Left colon (tissue), 2 donors: ENCODE measurements around the gene MED16. TPM values are rescaled to one million over a fixed set of nuclear protein-coding genes. Genes with fewer than 3 reads are reported as not detected.
A peak's percentile ranks its signal among the peaks of the same experiment; 100 is the strongest.
"Not testable (repeated sequence)": the region's sequence is repeated elsewhere in the genome, so short reads cannot be mapped to it uniquely, and the experiment has no call there.

Source experiments
- ATAC-seq: fragments of 200-7000 bp; cut with Tn5 transposase; one replicate; pipeline ENCODE4 v1.9.1; 2020; ENCODE audit warnings: mild to moderate bottlenecking, moderate library complexity
- DNase-seq, 2 donors: peaks; one replicate each; pipeline ENCODE4 v3.0.0-alpha.2; 2020
- intact Hi-C, 2 donors: fragments of 100-400 bp; cut with DNase I in 1 of 2; cut with micrococcal nuclease in 1 of 2; formaldehyde crosslinking; loops; one replicate each; pipeline versions ENCODE4 v1.11.2 to v1.14.0; 2022; cut with DNase I, micrococcal nuclease
- total RNA-seq, 2 donors: library from RNA; stranded (reverse); fragmentation: NEBNext Ultra II Directional; extraction: Animal tissue kit (Norgen Biotek cat#: 25700); gene quantifications; one replicate each; pipeline ENCODE4 v1.2.1, GENCODE V29; 2021
- donor health status: DM: no; HTN: no; CAD: no.
- donor health status: DM: yes; HTN: yes; CAD: no.

MED16 gene
- total RNA-seq, 2 donors from 2014 or later = 63.1 to 70.6 TPM

DNA sequence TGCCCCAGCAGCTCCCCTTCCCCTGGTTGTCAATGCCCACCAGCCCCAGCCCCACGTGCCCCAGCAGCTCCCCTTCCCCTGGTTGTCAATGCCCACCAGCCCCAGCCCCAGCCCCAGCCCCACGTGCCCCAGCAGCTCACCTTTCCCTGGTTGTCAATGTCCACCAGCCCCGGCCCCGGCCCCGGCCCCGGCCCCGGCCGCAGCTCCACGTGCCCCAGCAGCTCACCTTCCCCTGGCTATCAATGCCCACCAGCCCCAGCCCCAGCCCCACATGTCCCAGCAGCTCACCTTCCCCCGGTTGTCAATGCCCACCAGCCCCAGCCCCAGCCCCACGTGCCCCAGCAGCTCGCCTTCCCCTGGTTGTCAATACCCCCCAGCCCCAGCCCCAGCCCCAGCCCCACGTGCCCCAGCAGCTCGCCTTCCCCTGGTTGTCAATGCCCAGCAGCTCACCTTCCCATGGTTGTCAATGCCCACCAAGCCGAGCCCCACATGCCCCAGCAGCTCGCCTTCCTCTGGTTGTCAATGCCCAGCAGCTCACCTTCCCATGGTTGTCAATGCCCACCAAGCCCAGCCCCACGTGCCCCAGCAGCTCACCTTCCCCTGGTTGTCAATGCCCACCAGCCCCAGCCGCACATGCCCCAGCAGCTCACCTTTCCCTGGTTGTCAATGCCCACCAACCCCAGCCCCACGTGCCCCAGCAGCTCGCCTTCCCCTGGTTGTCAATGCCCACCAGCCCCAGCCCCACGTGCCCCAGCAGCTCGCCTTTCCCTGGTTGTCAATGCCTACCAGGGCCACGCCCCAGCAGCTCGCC lies 14.0 kb downstream of the MED16 start:
- ATAC-seq, intact Hi-C loops, DNase-seq: not testable (repeated sequence)

DNA sequence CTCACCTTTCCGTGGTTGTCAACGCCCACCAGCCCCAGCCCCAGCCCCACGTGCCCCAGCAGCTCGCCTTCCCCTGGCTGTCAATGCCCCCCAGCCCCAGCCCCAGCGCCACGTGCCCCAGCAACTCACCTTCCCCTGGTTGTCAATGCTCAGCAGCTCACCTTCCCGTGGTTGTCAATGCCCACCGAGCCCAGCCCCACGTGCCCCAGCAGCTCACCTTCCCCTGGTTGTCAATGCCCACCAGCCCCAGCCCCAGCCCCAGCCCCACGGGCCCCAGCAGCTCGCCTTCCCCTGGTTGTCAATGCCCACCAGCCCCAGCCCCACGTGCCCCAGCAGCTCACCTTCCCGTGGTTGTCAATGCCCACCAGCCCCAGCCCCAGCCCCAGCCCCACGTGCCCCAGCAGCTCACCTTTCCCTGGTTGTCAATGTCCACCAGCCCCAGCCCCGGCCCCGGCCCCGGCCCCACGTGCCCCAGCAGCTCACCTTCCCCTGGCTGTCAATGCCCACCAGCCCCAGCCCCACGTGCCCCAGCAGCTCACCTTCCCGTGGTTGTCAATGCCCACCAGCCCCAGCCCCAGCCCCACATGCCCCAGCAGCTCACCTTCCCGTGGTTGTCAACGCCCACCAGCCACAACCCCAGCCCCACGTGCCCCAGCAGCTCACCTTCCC lies 14.9 kb downstream of the MED16 start:
- intact Hi-C loops, DNase-seq, ATAC-seq: not testable (repeated sequence)

- intact Hi-C loops = no loop called here
- no peak for ATAC-seq
- DNase-seq = no peak
Measured at GRCh38 chr19:876780-877314, 16.1 kb downstream of the MED16 start.

DNA sequence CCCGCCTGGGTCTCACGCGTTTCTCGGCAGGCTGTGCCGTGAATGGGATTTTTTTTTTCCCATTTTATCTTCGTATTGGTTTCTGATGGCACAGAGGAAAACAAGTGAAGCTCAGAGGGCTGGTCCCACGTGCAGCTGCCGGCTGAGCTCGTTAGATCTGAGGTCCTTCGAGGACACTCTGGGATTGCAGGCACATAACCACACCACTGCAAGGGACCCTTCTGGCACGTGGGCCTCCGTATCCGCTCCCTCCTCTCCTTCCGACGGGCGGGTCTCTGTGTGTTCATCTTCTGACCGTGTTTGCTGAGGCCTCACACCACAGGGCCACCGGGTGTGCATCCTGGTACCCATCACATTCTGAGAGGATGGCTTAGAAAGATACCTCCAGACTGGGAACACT lies 16.9 kb downstream of the MED16 start:
- DNase-seq = no peak
- ATAC-seq = no peak
- intact Hi-C loops = no loop called here

- DNase-seq (no peak), ATAC-seq (no peak)
- intact Hi-C loops = no loop called here
Measured at GRCh38 chr19:875265-875879, 17.6 kb downstream of the MED16 start.

GRCh38 chr19:873561-874041 lies 19.4 kb downstream of the MED16 start:
- no peak for ATAC-seq
- no peak for DNase-seq
- intact Hi-C loops = no loop called here

- DNase-seq (peak; percentile 65 to 81), ATAC-seq (peak; percentile 61)
- intact Hi-C loops = no loop called here
Measured at GRCh38 chr19:873084-873483, 19.9 kb downstream of the MED16 start.

GRCh38 chr19:872266-872951 lies 20.6 kb downstream of the MED16 start:
- intact Hi-C loops = no loop called here
- ATAC-seq (peak; percentile 84), DNase-seq (peak; percentile 90 to 91)

DNA sequence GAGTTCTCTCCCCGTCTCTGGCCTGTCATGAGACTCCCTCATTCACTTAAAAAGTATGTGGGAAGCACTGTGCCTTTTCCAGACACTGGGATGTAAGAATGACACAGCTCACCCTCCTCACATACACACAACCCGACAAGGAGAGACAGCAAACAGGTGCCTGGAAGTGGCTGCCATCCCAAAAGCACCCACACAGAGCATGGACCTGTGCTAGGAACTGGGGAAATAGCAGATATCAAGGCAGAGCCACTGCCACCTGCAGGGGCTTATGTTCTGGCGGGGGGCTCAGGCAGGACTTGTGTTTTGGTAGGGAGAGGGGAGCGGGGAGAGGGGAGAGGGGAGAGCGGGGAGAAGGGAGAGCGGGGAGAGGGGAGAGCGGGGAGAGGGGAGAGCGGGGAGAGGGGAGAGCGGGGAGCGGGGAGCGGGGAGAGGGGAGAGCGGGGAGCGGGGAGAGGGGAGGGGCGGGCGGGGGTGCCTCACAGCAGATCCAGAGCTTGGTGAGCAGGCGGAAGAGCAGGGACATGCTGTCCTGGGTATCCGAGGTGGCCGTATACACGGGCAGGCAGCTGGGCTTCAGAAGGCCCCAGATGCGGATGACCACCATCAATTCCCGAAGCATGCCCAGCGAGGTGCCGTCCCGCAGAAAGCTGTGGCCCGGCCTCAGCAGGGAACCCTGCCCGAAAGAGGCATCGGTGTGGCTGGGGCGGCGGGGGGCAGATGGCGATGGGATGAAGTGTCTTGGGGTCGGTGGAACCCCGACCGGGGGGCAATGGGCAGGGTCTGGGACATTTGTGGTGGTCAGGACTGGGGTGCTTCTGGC lies 21.3 kb downstream of the MED16 start:
- intact Hi-C loops = no loop called here
- ATAC-seq (peak; percentile 21), DNase-seq (no peak)

DNA sequence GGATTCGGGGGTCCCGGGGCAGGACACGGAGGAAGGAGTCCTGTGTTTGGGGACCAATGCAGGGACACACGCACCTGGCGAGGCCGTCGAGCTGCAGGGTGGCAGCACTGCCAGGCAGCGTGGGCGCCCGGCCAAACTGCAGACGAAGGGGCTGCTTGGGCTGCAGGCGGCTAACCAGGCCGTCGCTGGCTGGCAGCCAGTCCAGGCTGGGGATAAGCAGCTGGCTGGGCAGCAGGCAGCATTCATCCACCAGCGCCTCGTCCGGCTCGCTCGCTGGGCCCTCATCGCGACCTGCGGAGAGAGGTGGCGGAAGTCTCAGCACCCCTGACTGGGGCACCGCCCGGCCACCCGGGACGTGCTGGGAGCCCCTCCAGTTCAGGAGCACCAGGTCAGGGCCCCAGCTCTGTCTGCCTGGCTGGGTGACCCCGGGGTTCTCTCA lies 22.0 kb downstream of the MED16 start:
- intact Hi-C loops = no loop called here
- no peak for DNase-seq
- ATAC-seq = no peak

- intact Hi-C loops = no loop called here
- ATAC-seq = no peak
- DNase-seq = no peak
Measured at GRCh38 chr19:870314-870713, 22.7 kb downstream of the MED16 start.

GRCh38 chr19:869245-870177 lies 23.5 kb downstream of the MED16 start:
- DNase-seq = peak; percentile 45 to 69
- ATAC-seq = no peak
- intact Hi-C loops = no loop called here

- intact Hi-C loops = no loop called here
- ATAC-seq (no peak), DNase-seq (no peak)
Measured at GRCh38 chr19:868458-869244, 24.3 kb downstream of the MED16 start.

- intact Hi-C loops = no loop called here
- ATAC-seq = no peak
- DNase-seq = no peak
Measured at GRCh38 chr19:867855-868457, 25.0 kb downstream of the MED16 start.

DNA sequence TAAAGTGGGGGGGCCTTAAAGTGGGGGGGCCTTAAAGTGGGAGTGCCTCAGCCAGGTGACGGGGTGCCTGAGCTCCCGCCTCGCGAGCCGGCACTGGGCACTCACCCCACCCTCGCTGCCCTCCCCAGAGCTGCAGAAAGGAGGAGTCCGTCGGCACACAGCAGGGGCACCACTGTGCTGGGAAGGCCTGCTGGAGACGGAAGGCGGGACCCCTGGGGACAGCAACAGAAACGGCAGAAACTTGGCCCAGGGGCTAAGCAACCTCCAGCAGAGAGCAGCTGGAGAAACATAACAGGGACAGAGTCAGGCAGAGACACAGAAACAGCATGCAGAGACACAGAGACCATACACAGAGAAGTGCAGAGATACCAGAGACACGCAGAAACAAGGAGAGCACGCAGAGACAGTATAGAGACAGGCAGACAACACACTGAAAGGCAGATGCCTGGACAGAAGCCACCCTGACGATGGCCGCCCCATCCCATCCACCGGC lies 25.6 kb downstream of the MED16 start:
- no peak for DNase-seq
- ATAC-seq = no peak
- intact Hi-C loops = no loop called here

DNA sequence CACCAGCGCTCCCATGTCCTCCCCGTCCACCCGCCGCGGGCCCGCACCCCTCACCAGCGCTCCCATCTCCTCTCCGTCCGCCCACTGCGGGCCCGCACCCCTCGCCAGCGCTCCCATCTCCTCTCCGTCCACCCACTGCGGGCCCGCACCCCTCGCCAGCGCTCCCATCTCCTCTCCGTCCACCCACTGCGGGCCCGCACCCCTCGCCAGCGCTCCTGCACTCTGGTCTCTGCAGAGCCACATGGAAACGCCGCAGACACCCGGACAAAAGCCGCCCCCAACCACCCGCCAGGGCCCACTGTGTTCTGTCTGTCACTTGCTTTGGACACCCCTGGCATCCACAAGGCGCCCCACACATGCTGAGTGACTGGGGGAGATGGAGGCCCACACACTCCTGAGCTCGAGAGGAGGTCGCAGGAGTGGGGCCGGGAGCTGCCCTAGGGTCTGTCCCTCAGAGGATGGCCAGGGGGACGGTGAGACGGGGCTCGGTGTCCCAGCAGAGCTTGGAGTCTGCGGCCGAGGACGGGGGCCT lies 26.2 kb downstream of the MED16 start:
- intact Hi-C loops = no loop called here

More for the DNA sequence above, 26.2 kb downstream of the MED16 start:
- DNase-seq (no peak), ATAC-seq (no peak)
